ENCODE data around the gene RAC2. TPM values are rescaled to one million over a fixed set of nuclear protein-coding genes. Genes with fewer than 3 reads are reported as not detected.
"Not testable (repeated sequence)": the region's sequence is repeated elsewhere in the genome, so short reads cannot be mapped to it uniquely, and the experiment has no call there.

The RAC2 gene
- total RNA-seq, 1 donor from 2014 or later, result not detected

- H3K27me3 Mint-ChIP-seq (ENCODE audit: unreplicated experiment), result no peaks in the 10 kb centered on the region
- H3K36me3 Mint-ChIP-seq (ENCODE audit: unreplicated experiment), result no peaks in the 10 kb centered on the region
- H3K9me3 Mint-ChIP-seq (ENCODE audit: unreplicated experiment), result peaks cover 2% of the 10 kb centered on the region
- H3K4me1 Mint-ChIP-seq (ENCODE audit: low read depth, unreplicated experiment), result peaks cover 3% of the 10 kb centered on the region
- H3K4me3 Mint-ChIP-seq (ENCODE audit: unreplicated experiment), result no peak overlapping the region
- no peak for TF ChIP-seq CTCF (IDR thresholded peaks at IDR 0.05; ENCODE audit: partially characterized antibody, unreplicated experiment)
- DNase-seq, result no peak
- H3K27ac Mint-ChIP-seq (ENCODE audit: unreplicated experiment), result no peak overlapping the region
Measured at GRCh38 chr22:37202001-37202555, 42.0 kb downstream of the RAC2 start.

- H3K4me1 Mint-ChIP-seq (ENCODE audit: low read depth, unreplicated experiment); H3K9me3 Mint-ChIP-seq (ENCODE audit: unreplicated experiment); H3K27ac Mint-ChIP-seq (ENCODE audit: unreplicated experiment); DNase-seq; H3K4me3 Mint-ChIP-seq (ENCODE audit: unreplicated experiment); H3K27me3 Mint-ChIP-seq (ENCODE audit: unreplicated experiment); H3K36me3 Mint-ChIP-seq (ENCODE audit: unreplicated experiment): not testable (repeated sequence)
Measured at GRCh38 chr22:37201443-37201820, 42.6 kb downstream of the RAC2 start.

GRCh38 chr22:37199760-37200108 lies 44.3 kb downstream of the RAC2 start:
- Mint-ChIP-seq H3K27ac (ENCODE audit: unreplicated experiment) (no peak overlapping the region), H3K36me3 (ENCODE audit: unreplicated experiment) (peaks cover under 1% of the 10 kb centered on the region), H3K4me1 (ENCODE audit: low read depth, unreplicated experiment) (peaks cover 3% of the 10 kb centered on the region), H3K4me3 (ENCODE audit: unreplicated experiment) (no peak overlapping the region), H3K27me3 (ENCODE audit: unreplicated experiment) (no peaks in the 10 kb centered on the region), H3K9me3 (ENCODE audit: unreplicated experiment) (peaks cover 2% of the 10 kb centered on the region)
- peak; percentile 4 for TF ChIP-seq CTCF (IDR thresholded peaks at IDR 0.05; ENCODE audit: partially characterized antibody, unreplicated experiment)
- DNase-seq, result no peak

- Mint-ChIP-seq H3K4me1 (ENCODE audit: low read depth, unreplicated experiment) (peaks cover 5% of the 10 kb centered on the region), H3K9me3 (ENCODE audit: unreplicated experiment) (peaks cover 2% of the 10 kb centered on the region), H3K27ac (ENCODE audit: unreplicated experiment) (peak overlapping the region; percentile 72), H3K4me3 (ENCODE audit: unreplicated experiment) (peak overlapping the region; percentile 83), H3K27me3 (ENCODE audit: unreplicated experiment) (peaks cover 3% of the 10 kb centered on the region), H3K36me3 (ENCODE audit: unreplicated experiment) (peaks cover 6% of the 10 kb centered on the region)
- peak; percentile 99 for DNase-seq
- peak; percentile 84 for TF ChIP-seq CTCF (IDR thresholded peaks at IDR 0.05; ENCODE audit: partially characterized antibody, unreplicated experiment)
Measured at GRCh38 chr22:37199103-37199759, 44.8 kb downstream of the RAC2 start.

- DNase-seq, result peak; percentile 91
- Mint-ChIP-seq H3K9me3 (ENCODE audit: unreplicated experiment) (peaks cover 2% of the 10 kb centered on the region), H3K4me3 (ENCODE audit: unreplicated experiment) (peak overlapping the region; percentile 83), H3K4me1 (ENCODE audit: low read depth, unreplicated experiment) (peaks cover 5% of the 10 kb centered on the region), H3K27me3 (ENCODE audit: unreplicated experiment) (peaks cover 3% of the 10 kb centered on the region), H3K27ac (ENCODE audit: unreplicated experiment) (peak overlapping the region; percentile 72), H3K36me3 (ENCODE audit: unreplicated experiment) (peaks cover 11% of the 10 kb centered on the region)
- TF ChIP-seq CTCF (IDR thresholded peaks at IDR 0.05; ENCODE audit: partially characterized antibody, unreplicated experiment), result peak; percentile 90
Measured at GRCh38 chr22:37198258-37199102, 45.6 kb downstream of the RAC2 start.
